ENCODE measurements around the gene DNAH2.

DNAH2 gene

DNA sequence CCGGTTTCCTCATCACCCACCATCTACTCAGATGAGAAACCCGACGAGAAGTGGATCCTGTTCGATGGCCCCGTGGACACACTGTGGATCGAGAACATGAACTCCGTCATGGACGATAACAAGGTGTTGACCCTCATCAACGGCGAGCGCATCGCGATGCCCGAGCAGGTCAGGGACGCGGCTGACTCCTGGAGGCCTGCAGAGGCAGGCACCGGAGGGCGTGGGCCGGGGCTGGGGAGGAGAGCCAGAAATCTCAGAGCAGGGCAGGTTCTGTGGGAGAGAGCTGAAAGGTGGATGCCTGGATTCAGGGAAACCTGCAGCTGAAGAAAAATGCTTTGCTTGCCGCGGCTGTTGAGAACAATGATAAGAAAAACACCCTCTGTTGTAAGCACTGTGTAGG, 69.3 kb downstream of the DNAH2 start:
- no peak for DNase-seq

DNA sequence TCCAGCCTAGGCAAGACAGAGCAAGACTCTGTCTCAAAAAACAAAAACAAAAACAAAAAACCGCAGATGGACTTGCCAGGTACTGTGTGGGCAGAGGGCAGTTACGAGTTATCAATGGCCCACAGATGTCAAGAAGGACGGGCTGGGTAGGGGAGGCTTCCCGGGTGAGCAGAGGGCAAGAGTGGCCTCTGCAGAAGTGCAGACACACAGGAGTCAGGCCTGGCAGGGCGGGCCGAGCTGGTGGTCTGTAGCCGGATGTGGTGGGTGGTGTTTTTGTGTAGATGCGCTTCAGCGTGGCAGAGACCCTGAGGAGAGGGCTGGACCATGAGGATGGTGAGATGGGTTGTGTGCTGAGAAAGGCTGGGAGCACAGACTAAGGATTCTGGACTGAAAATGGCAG, 71.6 kb downstream of the DNAH2 start:
- no peak for DNase-seq

DNA sequence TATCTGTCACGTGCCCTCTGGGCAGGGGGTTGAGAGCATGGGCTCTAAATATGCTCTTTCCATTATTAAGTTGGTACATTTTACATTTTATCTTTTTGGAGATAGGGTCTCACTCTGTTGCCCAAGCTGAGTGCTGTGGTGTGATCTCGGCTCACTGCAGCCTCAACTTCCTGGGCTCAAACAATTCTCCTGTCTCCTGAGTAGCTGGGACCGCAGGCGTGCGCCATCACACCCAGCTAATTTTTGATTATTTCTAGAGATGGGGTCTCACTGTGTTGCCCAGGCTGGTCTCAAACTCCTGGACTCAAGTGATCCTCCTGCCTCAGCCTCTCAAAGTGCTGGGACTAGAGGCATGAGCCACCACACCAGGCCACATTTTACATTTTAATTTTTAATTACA, 72.6 kb downstream of the DNAH2 start:
- no peak for DNase-seq

DNA sequence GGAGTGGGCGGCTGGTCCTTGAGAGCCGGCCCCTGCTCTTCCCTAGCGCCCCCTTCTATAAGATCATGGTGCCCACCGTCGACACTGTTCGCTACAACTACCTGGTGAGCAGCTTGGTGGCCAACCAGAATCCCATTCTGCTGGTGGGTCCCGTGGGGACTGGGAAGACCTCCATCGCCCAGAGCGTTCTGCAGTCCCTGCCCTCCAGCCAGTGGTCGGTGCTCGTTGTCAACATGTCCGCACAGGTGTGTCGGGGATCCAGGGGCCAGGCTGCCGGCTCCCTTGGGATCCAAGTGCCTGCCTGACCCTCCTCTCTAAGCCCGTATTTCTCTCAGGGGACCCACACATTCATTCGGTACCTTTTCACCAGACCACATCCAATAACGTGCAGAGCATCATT, 75.1 kb downstream of the DNAH2 start:
- DNase-seq, result no peak

DNA sequence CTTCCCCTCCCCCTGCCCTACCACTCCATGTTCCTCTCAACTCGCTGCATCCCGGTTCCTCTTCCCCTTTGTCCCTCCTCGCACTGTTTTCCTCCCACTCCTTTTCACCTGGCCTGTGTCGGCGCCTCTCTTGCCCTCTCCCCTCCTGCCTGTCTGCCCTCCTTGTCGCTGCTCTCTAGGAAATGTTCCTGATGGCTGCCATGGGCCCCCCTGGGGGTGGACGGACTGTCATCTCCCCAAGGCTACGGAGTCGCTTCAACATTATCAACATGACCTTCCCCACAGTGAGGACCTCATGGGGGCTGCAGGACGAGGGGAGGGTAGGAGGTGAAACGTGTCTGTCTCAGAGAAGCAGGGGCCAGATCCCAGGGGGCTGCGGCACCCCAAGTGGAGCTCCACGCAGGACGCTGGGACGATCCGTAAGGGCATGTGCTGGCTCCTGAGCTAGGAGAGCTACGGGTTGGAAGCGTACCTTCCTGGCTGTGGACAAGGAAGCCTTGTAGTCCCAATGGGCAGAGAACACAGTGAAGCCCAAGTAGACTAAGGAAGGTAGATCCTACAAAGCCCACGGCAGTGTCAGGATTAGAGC, 76.6 kb downstream of the DNAH2 start:
- no peak for DNase-seq

DNA sequence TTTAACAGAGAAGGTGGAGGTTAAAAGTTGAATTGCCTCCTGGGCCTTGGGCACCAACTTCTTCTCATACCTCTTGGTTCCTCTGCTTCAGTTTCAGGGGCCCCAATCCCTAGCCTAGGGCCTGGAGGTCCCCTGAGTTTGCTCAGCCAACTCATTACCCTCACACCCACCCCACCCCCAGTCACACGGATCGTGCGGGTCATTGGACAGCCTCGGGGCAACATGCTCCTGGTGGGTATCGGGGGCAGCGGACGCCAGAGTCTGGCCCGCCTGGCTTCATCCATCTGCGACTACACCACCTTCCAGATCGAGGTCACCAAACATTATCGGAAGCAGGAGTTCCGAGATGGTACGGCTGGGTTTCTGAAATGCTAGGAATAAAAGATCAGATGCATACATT, 80.4 kb downstream of the DNAH2 start:
- DNase-seq, result no peak

DNA sequence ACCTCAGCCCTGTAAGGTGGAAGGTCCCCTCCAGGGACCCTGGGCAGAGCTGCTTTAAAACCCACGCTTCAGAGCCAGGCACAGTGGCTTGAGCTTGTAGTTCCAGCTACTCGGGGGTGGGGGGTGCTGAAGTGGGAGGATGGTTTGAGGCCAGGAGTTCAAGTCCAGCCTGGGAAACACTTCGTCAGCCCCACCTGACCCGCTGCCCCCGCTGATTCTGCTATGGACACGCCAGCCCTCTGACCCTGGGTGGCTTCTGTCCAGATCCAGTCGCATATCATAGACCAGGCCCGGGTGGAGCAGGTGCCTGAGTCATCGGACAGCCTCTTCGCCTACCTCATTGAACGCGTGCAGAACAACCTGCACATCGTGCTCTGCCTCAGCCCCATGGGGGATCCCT, 81.3 kb downstream of the DNAH2 start:
- no peak for DNase-seq

DNA sequence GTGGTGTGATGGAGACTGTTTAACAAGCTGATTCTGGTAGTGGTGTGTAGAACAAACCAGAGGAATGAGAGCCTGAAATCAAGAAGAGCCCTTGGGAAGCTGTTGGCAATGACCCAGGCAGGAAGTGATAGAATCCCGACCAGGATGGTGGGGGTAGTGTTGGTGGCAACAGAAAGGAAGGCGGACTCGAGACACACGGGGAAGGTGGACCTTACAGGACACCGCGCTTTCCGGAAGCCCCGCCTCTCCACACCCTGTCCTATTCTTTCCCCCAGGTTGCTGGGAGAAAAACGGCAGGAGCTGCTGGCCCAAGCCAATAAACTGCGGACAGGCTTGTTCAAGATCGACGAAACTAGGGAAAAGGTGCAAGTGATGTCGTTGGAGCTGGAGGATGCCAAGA, 86.4 kb downstream of the DNAH2 start:
- no peak for DNase-seq

DNA sequence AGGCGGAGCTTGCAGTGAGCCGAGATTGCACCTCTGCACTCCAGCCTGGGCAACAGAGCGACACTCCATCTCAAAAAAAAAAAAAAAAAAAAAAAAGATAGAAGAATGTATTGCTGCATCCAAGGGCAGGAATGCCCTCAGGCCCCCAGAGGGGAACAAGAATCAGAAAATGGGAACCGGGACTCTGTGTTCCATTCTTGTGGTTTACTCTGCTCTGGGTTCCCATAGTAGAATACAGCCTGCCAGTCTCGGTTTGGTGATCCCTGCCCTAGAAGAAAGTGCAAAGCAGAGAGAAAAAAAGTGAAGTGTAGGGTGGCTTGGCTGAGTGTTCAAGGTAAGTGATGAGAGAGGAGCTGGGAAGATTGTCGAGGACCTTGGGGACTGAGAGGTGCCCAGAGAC, 89.0 kb downstream of the DNAH2 start:
- no peak for DNase-seq

DNA sequence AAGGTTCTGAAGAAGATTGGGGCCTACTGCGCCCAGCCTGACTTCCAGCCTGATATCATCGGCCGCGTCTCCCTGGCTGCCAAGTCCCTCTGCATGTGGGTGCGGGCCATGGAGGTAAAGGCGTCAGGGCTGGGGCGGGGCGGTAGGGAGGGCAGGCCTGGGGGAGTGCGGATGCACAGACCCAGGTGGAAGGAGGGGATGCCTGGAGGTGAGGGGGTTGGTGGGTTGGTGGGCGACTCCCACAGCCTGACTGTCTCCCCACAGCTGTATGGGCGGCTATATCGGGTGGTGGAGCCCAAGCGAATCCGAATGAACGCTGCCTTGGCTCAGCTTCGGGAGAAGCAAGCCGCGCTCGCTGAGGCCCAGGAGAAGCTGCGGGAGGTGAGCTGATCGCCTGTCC, 89.7 kb downstream of the DNAH2 start:
- no peak for DNase-seq

DNA sequence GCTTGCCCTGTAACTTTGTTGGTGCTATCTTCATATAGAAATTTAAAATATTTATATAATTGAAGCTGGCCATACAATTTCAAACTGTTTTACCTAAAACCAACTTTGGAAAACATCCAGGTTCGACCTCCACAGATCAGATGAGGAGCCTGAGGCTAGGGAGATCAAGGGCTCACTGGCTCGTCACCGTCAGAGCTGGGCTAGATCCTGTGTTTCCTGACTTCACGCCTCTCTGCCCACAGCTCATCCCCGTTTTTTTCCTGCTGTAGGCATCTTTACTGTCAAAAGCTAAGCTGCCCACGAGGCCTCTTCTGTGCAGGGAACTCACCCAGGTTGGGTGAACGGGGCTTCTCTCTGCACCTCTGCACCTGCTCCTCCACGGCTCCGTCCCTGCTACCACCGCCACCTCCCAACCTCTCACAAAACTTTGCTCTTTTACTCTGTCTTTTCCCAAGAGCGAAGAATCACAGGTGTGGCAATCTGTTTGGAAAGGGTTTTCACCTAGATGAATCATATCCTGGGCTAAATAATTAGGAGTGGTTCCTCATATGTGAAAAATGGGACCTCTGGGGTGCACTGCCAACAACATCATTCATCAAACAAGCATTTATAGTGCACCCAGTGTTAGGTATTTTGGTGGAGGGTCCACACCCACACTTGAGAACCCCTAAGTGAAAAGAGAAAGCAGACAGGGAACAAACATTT, 91.7 kb downstream of the DNAH2 start:
- DNase-seq, result no peak

DNA sequence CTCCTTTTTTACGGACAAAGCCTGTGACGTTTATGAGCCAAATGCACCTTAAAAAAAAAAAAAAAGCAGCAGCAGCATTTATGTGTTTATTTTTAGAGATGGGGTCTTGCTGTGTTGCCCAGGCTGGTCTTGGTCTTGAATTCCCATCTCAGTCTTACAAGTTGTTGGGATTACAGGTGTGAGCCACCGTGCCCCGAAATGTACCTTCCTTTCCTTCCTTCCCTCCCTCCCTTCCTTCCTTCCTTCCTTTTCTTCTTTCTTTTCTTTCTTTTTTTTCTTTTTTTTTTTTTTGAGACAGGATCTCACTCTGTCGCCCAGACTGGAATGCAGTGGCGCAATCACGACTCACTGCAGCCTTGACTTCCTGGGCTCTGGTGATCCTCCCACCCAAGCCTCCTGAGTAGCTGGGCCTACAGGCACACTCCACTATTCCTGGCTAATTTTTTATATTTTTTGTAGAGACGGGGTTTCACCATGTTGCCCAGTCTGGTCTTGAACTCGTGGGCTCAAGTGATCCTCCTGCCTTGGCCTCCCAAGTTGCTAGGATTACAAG, 92.3 kb downstream of the DNAH2 start:
- DNase-seq, result peak; percentile 41

DNA sequence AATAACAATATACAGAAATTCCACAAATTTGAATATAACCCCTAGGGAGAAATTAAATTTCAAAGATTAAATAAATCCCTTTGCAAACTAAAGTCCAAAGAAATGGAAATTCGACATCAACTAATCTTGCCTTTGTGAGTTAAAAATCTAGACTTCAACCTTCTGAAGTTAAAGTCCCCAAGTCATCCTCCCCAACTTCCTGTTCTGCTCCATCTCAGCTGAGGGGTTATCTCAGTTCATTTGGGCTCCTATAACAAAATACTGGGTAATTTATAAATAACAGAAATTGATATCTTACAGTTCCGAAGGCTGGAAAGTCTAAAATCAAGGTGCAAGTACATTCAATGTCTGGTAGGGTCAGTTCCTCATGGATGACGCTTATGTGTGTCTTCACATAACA, 93.7 kb downstream of the DNAH2 start:
- no peak for DNase-seq

DNA sequence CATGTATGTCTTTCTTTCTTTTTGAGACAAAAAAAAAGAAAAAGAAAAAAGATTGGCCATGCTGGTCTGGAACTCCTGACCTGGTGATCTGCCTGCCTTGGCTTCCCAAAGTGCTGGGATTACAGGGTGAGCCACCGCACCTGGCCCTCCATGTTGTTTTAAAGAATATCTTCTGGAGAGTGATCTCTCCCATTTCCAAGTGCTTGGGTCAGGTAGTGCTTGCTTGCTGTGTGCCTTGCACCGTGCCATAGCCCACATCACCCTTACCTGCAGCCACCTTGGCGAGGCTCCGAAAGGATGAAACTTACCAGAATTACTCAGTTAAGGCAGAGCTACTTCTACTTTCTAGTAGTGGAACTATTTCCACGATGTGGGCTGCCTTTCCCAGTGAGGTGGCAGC, 97.4 kb downstream of the DNAH2 start:
- no peak for DNase-seq

DNA sequence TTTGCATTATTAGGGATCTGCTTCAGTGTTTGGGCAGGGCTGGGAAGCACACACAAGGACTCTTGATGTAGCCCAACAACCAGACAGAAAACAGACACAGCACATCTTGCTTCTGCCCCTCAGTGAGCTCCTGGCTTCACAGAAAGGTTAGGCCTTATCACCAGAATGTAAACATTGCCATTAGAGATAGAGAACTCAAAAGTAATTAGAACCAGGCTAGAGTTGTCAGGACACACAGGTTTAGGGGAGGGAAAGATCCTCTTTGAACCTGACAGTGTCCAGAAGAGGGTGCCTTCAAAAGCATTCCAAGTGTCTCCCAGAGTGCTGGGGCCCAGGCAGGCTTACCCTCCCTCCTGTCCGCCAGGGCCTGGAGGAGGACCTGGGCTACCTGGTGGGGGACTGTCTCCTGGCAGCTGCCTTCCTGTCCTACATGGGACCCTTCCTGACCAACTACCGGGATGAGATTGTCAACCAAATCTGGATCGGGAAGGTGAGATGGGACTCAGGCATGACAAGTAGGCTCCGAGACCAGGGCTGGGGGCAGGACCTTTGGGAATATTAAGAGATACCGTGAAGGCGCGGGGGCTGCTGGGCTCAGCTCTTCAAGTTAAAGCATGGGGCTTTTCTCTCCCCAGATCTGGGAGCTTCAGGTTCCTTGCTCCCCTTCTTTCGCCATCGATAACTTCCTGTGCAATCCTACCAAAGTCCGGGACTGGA, 99.5 kb downstream of the DNAH2 start:
- no peak for DNase-seq

DNA sequence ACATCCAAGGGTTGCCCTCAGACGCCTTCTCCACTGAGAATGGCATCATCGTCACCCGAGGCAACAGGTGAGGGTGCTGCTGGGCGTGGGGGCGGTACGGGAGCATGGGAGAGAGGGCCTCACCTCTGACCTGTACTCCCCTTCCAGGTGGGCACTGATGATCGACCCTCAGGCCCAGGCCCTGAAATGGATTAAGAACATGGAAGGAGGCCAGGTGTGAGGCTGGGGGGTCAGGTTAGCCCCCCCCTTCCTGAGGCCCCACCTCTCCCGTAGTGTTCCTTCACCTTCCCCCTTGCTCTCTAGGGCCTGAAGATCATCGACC, 100.1 kb downstream of the DNAH2 start:
- DNase-seq, result no peak

DNA sequence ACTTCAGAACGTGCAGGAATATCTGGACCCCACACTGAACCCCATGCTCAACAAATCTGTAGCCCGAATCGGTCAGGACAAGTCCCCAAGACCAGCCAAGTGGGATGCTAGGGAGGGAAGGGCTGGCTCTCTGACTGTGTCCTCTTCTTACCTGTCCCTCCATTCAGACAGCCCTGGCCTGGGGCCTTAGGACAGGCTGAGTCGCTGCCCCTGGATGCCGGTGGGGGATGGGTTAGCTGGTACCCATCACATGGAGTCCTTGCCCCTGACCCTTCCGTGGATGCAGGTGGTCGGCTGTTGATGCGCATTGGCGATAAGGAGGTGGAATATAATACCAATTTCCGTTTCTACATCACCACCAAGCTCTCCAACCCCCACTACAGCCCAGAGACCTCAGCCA, 100.5 kb downstream of the DNAH2 start:
- DNase-seq, result no peak

DNA sequence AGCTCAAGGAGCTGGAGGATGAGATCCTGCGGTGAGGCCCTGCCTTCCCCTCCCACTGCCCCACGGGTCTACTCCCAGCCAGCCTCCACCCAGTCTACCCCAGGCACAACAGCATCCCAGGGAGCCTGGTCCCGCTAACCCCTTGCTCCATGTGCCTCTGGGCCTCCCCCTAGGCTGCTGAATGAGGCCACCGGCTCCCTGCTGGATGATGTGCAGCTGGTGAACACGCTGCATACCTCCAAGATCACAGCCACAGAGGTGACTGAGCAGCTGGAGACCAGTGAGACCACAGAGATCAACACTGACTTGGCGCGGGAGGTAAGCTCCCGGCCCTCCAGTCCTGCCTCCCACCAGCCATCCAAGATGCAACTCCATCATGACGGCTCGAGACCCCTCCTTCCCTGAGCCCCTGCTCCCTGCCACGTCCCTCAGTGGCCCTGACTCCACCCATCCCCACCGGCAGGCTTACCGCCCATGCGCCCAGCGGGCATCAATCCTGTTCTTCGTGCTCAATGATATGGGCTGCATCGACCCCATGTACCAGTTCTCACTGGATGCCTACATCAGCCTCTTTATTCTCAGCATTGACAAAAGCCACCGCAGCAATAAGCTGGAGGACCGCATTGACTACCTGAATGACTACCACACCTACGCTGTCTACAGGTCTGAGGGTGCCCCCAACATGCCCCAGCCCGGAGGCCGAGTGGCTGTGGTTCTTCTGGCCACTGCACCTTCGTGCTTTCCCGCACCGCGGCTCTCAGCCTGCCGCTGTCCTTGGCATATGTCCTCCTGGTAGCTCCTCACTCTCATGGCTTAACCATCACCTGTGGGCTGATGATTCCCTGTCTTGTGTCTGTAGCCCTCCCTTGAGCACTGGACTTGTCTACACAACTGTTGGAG, 101.5 kb downstream of the DNAH2 start:
- DNase-seq, result no peak

DNA sequence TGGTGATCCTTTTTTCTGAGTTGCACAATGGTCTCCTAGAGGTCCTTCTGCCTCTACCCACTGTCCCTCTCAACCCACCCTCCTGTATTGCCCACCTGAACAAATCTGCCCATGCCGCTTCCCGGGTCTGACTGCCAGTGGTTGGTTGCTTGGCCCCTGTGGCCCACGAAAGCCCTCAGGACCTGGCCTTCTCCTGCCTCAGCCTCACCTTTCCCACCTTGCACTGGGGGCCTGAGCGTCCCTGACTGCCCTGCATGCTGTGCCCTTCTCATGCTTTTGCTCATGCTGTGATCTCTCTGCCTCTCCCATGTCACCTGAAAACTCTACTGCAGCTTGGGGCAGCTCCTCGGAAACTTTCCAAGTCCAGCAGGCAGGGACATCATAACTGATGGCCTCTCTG, 102.7 kb downstream of the DNAH2 start:
- DNase-seq, result no peak

DNA sequence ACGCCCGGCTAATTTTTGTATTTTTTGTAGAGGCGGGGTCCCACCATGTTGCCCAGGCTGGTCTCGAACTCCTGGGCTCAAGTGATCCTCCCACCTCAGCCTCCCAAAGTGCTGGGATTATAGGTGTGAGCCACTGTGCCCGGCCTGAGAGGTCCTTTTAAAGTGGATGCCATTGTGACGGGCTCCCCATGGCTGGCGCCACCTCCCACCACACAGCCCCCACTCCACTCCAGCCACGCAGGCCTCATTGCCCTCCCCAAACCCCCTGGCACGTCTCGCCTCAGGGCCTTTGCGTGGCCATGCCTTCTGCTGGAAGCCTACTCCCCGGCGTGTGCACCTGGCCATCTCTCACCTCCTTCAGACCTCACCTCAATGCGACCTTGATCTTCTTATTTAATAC, 104.6 kb downstream of the DNAH2 start:
- DNase-seq, result no peak

DNA sequence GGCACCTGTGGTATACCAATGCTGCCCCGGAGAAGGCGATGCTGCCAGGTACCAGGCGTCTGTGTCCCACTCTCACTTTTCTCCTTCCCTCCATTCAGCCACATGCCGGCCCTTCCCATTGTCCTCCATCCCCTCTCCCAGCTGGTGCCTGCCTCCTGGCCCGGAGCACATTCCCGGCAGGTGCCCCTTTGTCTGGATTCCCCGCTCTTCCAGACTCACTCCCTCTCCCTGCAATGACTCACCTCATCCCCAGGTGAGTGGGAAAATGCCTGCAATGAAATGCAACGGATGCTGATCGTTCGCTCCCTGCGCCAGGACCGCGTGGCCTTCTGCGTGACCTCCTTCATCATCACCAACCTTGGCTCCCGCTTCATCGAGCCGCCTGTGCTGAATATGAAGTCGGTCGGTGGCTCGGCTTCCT, 106.0 kb downstream of the DNAH2 start:
- no peak for DNase-seq

DNA sequence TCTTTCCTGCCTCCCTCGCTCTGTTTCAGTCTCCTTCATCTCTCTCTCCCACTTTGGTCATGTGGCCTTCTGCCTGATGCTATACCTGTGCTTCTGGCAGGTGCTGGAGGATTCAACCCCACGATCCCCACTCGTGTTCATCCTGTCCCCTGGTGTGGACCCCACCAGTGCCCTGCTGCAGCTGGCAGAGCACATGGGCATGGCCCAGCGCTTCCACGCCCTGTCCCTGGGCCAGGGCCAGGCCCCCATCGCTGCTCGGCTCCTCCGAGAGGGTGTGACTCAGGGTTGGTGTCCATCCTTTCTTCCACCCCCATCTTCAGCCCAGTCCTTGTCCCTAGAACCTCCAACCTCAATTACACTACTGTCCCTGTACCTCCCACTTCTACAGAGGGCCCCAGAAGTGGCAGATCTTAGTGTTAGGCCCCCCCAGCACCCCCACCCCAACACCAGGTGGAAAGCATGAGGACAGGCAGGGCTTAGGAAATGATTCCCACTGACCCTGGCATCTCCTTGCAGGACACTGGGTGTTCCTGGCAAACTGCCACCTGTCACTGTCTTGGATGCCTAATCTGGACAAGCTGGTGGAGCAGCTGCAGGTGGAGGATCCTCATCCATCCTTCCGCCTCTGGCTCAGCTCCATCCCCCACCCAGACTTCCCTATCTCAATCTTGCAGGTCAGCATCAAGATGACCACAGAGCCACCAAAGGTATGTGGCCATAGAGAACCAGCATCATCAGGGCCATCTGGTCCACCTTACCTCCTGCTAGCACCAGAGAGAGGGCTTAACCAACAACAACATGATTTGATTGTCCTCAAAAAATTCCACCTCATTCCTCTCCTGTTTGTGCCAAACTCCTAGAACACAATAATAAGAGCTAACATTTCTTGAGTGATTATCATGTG, 106.7 kb downstream of the DNAH2 start:
- DNase-seq, result no peak

Measured in HCEC 1CT (cell line).